Ovary (tissue), 9 donors: Measurements from ENCODE around the gene CNNM4. TPM values are rescaled to one million over a fixed set of nuclear protein-coding genes. Genes with fewer than 3 reads are reported as not detected.

Source experiments
- DNase-seq, 5 donors: peaks; one replicate each; pipeline ENCODE4 v3.0.0-alpha.2; 2019 to 2020
- H3K27ac ChIP-seq, 2 donors: fragments of 200-600 bp; one replicate each; pipeline versions ENCODE4 v1.5.1 to v1.8.0; 2019 to 2022
- H3K27me3 ChIP-seq: fragments of 200-600 bp; one replicate; pipeline ENCODE4 v1.8.0; 2022
- H3K36me3 ChIP-seq: fragments of 200-600 bp; sonication (generic); one replicate; pipeline ENCODE4 v1.5.1; 2019
- H3K4me1 ChIP-seq: one replicate; pipeline ENCODE4 v1.8.1; 2013; ENCODE audit warnings: mild to moderate bottlenecking, moderate library complexity; ENCODE audit not compliant: insufficient read depth
- H3K4me3 ChIP-seq: fragments of 200-600 bp; sonication (generic); one replicate; pipeline ENCODE4 v1.5.1; 2017
- H3K9me3 ChIP-seq, 2 donors: fragments of 200-600 bp in 1 of 2; sonication (generic) in 1 of 2; one replicate each; pipeline versions ENCODE4 v1.5.1 to v1.8.1; 2013 to 2019; ENCODE audit warnings: mild to moderate bottlenecking in 1 of 2, moderate library complexity in 1 of 2
- EP300 ChIP-seq: sonication (generic); formaldehyde crosslinking; IDR thresholded peaks from one replicate; pipeline ENCODE4 v1.6.1; 2017; ENCODE audit warnings: antibody characterized with exemption
- POLR2A ChIP-seq: fragments of 450-650 bp; IDR thresholded peaks from one replicate; pipeline ENCODE4 v1.6.1; 2017; ENCODE audit warnings: antibody characterized with exemption, mild to moderate bottlenecking, moderate library complexity
- WGBS, 3 donors: extraction: QIAGEN DNeasy Blood & Tissue Kit in 1 of 3; methylation state at CpG; one replicate each; pipeline versions ENCODE4 v1.1.5 to v1.1.7; 2013 to 2017; 5-methylcytosine and 5-hydroxymethylcytosine counted together
- intact Hi-C, 4 donors: fragments of 100-400 bp; cut with DNase I; formaldehyde crosslinking; loops; one replicate each; pipeline versions ENCODE4 v1.11.0 to v1.15.1; 2022 to 2023
- polyA plus RNA-seq, 2 donors: library from polyadenylated mRNA; stranded (reverse); fragments of 200-250 nt in 1 of 2; fragments of 350-450 nt in 1 of 2; fragmentation: Illumina TruSeq in 1 of 2; extraction: RNeasy Lipid Tissue Mini Kit (QIAGEN cat#74804) in 1 of 2; gene quantifications; one replicate each; pipeline ENCODE4 v1.2.3, GENCODE V29; 2013 to 2014
- total RNA-seq, 7 donors: library from RNA; depleted of rRNA in 2 of 7; stranded (reverse); fragments of >200 nt in 2 of 7; fragmentation: NEBNext Ultra II Directional in 3 of 7; extraction: Animal tissue kit (Norgen Biotek cat#: 25700) in 3 of 7; gene quantifications; one replicate each; pipeline versions ENCODE4 v1.1.0 to v1.2.4, GENCODE V29; 2016 to 2023
- TF ChIP-seq, protein P1 (sequence below), 3 donors: fragments of 450-650 bp in 2 of 3; fragments of 200-600 bp in 1 of 3; IDR thresholded peaks; one replicate each; pipeline versions ENCODE4 v1.5.1 to v1.8.0; 2016 to 2022; ENCODE audit warnings: antibody characterized with exemption in 3 of 3, mild to moderate bottlenecking in 1 of 3
- donor health status: DM: no; HTN: no; CAD: no; lungs with moderate emphysema.
- donor health status: DM: no; HTN: no; CAD: no.
- donor health status: Bipolar disorder and iron deficiency.
- donor health status: DM: yes; HTN: yes; CAD: no.
- donor health status: DM: no; HTN: no; CAD: no.
- donor health status: DM: yes; HTN: yes; CAD: no.

CNNM4 gene
- total and polyA plus RNA-seq, 9 donors = 2.7 to 8.3 (median 7.0) TPM

DNA sequence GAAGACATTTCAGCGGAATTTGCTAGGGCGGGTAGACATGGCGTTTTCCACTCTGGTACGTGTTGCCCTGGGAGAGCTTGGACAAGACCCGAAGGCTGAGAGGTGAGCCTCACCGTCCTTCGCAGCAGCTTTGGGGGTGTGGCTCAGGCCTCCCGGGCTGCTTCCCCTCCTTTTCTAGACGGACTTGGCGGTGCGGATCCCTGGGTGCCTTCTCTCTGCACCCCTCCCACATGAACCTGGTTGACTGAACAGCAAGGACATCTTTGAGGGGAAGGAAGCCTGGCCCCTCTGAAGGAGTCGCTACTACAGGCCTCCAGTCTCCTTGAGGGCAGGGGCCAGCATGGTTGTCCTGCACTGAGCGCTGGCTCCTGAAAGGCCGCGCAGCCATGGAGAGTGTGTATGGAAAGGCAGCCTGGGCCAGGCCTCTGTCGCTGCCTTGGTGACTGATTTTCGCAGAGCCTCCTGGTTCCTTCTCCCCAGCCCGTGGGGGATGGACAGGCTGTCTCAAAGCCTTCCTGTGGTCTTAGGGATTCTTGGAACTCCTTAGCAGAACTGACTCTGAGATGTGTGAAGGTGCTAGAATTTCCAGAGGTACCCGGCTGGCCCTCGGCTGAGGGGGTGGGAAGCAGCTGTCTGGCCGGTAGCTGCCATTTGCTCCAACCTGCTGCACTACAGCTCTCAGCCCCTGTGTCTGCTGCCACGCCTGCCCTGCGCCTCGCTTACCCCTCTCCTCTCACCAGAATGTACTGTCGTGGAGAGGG, 9.9 kb downstream of the CNNM4 start:
- no peak for TF ChIP-seq EP300
- TF ChIP-seq, protein P1, sequence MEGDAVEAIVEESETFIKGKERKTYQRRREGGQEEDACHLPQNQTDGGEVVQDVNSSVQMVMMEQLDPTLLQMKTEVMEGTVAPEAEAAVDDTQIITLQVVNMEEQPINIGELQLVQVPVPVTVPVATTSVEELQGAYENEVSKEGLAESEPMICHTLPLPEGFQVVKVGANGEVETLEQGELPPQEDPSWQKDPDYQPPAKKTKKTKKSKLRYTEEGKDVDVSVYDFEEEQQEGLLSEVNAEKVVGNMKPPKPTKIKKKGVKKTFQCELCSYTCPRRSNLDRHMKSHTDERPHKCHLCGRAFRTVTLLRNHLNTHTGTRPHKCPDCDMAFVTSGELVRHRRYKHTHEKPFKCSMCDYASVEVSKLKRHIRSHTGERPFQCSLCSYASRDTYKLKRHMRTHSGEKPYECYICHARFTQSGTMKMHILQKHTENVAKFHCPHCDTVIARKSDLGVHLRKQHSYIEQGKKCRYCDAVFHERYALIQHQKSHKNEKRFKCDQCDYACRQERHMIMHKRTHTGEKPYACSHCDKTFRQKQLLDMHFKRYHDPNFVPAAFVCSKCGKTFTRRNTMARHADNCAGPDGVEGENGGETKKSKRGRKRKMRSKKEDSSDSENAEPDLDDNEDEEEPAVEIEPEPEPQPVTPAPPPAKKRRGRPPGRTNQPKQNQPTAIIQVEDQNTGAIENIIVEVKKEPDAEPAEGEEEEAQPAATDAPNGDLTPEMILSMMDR (IDR thresholded peaks at IDR 0.05) = no peak
- no peak for TF ChIP-seq POLR2A
- Histone ChIP-seq H3K27me3 (no peaks in the 10 kb centered on the region), H3K36me3 (no peaks in the 10 kb centered on the region), H3K9me3 (no peaks in the 10 kb centered on the region), H3K4me1 (peaks cover 1% of the 10 kb centered on the region), H3K27ac (no peak overlapping the region), H3K4me3 (no peak overlapping the region)
- intact Hi-C loops = no loop called here
- no peak for DNase-seq
- WGBS, 3 donors = 85 to 87% (median 86%) methylated on average over 25 of the region's 25 CpGs

DNA sequence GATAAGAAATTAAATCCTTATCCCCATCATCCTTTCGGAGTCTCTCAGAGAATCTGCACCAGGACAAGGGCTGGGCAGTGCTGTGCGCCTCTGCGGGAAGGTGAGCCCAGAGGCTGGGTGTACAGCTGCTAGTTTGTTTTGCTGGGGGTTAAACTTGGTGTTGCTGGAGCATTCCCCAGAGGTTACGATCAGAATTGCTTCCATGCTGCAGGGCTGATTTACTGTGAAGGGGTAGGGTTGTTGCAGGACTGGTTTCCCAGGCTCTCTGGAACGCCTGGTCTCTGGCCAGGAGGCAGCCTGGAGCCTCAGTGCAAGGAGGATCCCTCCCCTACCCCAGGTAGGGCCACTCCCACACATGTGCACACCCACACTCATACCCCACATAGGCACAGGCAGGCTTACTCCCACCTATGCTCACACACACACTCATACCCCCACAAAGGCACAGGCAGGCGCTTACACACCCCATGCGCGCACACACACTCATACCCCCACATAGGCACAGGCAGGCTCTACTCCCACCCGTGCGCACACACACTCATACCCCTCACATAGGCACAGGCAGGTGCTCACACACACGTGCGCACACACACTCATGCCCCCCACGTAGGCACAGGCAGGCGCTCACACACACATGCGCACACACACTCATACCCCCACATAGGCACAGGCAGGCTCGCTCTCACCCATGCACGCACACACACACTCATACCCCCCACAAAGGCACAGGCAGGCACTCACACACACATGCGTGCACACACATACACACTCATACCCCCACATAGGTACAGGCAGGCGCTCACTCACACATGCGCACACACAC, 11.3 kb downstream of the CNNM4 start:
- Histone ChIP-seq H3K4me1 (peaks cover 1% of the 10 kb centered on the region), H3K27ac (no peak overlapping the region), H3K4me3 (no peak overlapping the region), H3K9me3 (no peaks in the 10 kb centered on the region), H3K36me3 (no peaks in the 10 kb centered on the region), H3K27me3 (no peaks in the 10 kb centered on the region)
- 92 to 93% (median 93%) methylated on average over 20 of the region's 20 CpGs for WGBS, 3 donors
- no peak for TF ChIP-seq POLR2A
- no peak for TF ChIP-seq EP300
- TF ChIP-seq, protein P1 (IDR thresholded peaks at IDR 0.05) = no peak
- no peak for DNase-seq
- intact Hi-C loops = no loop called here

- Histone ChIP-seq H3K27ac (no peak overlapping the region), H3K9me3 (no peaks in the 10 kb centered on the region), H3K4me1 (peaks cover 1% of the 10 kb centered on the region), H3K36me3 (no peaks in the 10 kb centered on the region), H3K27me3 (no peaks in the 10 kb centered on the region), H3K4me3 (no peak overlapping the region)
- WGBS, 3 donors = 92 to 95% (median 94%) methylated on average over 12 of the region's 12 CpGs
- intact Hi-C loops = no loop called here
- TF ChIP-seq EP300 (no peak), POLR2A (no peak)
- TF ChIP-seq, protein P1 (IDR thresholded peaks at IDR 0.05) = no peak
- no peak for DNase-seq
Measured at GRCh38 chr2:96772903-96773671, 12.4 kb downstream of the CNNM4 start.

GRCh38 chr2:96773922-96774321, 13.2 kb downstream of the CNNM4 start:
- Histone ChIP-seq H3K27me3 (no peaks in the 10 kb centered on the region), H3K36me3 (no peaks in the 10 kb centered on the region), H3K27ac (no peak overlapping the region), H3K4me3 (no peak overlapping the region), H3K9me3 (no peaks in the 10 kb centered on the region), H3K4me1 (peaks cover 1% of the 10 kb centered on the region)
- intact Hi-C loops = no loop called here
- 74 to 84% (median 80%) methylated on average over 7 of the region's 7 CpGs for WGBS, 3 donors
- no peak for TF ChIP-seq EP300
- DNase-seq = no peak
